Activated CD4-positive, CD25-positive, alpha-beta regulatory T cell treated with anti-CD3 and anti-CD28 coated beads, Interleukin-2, amount 50 U/mL, for 72 hours (primary cell): ENCODE results near the gene CD209.
A peak's percentile ranks its signal among the peaks of the same experiment; 100 is the strongest.

Experiments
- DNase-seq: peaks from one replicate; pipeline ENCODE4 v3.0.0; 2021

The CD209 gene

GRCh38 chr19:7704280-7705060 is 42.9 kb downstream of the CD209 start:
- DNase-seq, result no peak

- no peak for DNase-seq
Measured at GRCh38 chr19:7703332-7703731, 44.0 kb downstream of the CD209 start.

GRCh38 chr19:7701654-7702457 is 45.5 kb downstream of the CD209 start, which contains the start of gene FCER2:
TSS of gene FCER2 (minus strand) at chr19:7702131. CDS start at chr19:7699760, 2,371 bp downstream.
- no peak for DNase-seq

- no peak for DNase-seq
Measured at GRCh38 chr19:7701049-7701653, 46.2 kb downstream of the CD209 start.

- DNase-seq, result peak; percentile 45
Measured at GRCh38 chr19:7699417-7700401, 47.6 kb downstream of the CD209 start.

GRCh38 chr19:7699003-7699402 is 48.3 kb downstream of the CD209 start:
- no peak for DNase-seq

GRCh38 chr19:7698583-7698982 is 48.8 kb downstream of the CD209 start:
- DNase-seq, result no peak

GRCh38 chr19:7697721-7698287 is 49.5 kb downstream of the CD209 start:
- DNase-seq, result no peak

- no peak for DNase-seq
Measured at GRCh38 chr19:7694499-7694898, 52.8 kb downstream of the CD209 start.

GRCh38 chr19:7692417-7693088 is 54.8 kb downstream of the CD209 start:
- DNase-seq, result no peak

- DNase-seq, result no peak
Measured at GRCh38 chr19:7691497-7691896, 55.8 kb downstream of the CD209 start.

GRCh38 chr19:7690779-7691258 is 56.5 kb downstream of the CD209 start:
- DNase-seq, result no peak
